NCI-H524 treated with DMSO at 0.1 percent for 48 hours (cell line): ENCODE data around the gene SMOC2.

ENCODE experiments used
- DNase-seq: peaks from one replicate; lab custom pipeline; 2025; lab: John Stamatoyannopoulos, UW

The SMOC2 gene

DNA sequence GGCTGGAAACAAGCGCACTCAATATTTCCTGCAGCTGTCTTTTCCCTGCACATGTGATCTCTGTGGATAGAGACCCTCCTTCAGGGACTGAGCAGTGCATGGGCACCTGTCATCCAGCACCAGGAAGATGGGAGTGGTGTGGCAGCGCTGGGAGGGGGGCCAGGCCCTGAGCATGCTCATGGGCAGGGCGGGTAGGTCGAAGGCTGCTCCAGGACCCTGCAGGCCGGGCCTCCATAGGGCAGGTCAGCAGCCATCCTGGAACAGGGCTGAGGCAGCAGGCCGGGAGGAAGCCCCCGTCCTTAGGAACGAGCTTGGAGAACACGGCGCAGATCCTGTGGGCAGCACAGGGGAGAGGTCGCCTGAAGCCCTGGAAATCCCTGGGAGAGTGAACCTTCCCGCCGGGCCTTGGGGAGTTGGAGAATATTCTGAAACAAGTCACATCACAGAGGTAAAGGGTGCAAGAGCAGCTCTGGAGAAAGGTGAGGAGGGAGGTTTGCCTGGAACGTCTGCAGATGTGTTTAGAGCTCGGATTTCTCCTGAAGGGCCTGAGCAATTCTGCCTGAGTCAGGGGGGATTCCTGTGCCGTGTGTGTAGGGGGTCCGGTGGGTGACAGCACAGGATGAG is 133.2 kb downstream of the SMOC2 start:
- DNase-seq, result no peak

DNA sequence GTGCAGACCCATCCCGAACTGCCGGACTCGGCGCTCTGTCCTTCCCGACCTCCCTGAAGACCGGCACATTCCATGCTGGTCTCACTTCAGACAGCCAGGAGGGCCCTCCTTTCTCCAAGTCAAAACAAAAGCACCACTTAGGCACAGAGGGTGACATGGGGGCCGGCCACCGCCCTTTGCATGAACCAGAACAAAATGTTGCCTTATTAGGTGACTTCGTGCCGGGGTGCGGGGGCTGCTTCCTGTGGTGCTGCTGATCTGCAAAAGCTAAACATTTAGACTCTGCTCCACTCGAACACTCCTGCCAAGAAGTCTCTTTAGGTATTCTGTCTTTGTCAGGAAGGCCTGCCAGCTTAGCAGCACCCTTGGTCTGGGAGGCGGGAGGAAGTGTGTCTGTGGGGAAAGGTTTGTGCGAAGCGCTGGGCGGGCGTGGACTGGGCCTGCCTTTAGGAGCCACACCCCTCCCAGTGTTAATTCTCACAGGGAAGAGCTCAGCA is 133.8 kb downstream of the SMOC2 start:
- no peak for DNase-seq

DNA sequence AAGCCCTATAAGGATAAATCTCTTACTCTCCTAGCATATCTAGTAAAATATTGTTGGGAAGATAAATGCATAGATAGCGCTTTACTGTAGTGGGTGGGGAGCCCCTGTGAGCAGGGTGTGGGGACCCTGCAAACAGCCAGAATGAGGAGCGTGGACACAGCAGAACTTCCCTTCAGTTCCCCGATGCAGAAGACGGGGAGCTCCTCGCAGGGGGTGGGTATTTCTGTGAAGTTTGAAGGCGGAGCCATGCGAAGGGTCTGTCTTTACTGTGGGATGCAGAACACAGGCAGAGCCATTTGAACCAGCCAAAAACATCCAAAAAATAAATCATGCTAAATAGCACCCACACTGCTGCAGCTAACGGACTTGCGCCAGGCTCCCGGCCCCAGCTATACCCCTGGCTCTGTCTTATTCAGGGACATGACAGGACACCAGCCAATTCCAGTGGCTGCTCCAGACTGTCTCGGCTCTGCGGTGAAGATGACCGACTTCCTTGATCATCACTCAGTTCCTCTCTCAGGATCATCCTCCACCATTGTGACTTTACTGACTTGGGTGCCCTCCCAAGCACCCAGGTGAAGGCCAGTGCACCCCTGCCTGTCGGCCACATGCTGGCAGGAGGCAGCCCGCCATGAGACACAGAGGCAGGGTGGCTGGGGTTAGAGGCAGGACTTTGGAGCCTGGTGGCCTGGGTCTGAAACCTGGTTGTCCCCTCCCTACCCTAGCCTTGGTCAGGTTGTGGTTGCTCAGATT is 134.5 kb downstream of the SMOC2 start:
- no peak for DNase-seq

DNA sequence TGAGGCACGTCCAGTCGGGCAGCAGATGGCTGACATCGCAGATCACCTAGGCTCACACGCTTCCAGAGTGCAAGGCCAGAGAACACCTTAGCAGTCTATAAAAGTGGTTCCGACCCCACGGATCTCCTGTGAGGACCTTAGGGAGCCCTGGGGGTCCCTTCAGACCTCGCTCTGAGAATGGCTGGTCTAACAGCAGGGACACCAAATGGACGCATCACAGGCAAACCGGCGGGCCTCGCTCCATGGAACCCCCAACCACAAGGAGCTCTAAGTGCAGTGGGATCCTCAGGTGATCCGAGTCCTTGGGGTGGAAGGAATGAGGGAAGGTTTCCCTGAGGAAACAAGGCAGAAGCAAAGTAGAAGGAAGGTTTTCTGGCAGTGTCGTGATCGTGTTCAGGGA is 135.4 kb downstream of the SMOC2 start:
- DNase-seq, result no peak

DNA sequence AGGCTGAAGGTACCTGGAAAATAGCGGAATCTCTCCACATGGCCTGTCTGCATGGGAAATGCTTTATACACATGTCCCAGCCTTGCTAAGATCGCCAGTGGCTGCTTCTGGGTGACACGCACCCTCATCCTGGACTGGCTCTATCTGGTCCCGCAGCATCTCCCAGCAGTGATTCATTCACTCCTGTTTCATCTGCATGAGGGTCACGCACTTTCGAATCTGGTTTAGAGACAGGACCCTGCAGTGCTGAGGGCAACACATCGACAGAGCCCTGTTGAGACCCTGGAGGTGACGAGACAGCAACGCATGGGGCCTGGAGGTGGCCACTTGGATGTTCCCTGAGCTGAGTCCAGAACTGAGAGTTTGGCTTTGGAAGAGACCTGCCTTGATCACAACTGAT is 136.5 kb downstream of the SMOC2 start:
- DNase-seq, result no peak

DNA sequence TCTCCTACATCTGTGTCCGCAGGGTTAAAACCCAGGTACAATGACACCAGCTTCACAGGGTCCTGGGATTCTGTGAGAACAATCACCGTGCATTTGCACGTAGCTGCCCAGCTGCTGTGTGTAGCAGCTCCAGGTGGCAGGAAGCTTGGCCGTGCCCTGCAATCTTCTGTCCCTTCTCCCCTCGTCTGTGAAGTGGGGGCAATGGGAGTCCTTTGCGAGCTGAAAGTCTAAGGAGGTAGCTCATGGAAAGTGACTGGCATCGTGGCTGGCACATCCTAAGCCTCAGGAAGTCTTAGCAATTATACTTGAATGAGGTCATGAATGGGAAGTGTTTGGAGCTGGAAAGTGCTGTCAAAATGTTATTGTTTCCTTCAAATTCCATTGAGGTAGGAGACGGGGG is 137.1 kb downstream of the SMOC2 start:
- no peak for DNase-seq

DNA sequence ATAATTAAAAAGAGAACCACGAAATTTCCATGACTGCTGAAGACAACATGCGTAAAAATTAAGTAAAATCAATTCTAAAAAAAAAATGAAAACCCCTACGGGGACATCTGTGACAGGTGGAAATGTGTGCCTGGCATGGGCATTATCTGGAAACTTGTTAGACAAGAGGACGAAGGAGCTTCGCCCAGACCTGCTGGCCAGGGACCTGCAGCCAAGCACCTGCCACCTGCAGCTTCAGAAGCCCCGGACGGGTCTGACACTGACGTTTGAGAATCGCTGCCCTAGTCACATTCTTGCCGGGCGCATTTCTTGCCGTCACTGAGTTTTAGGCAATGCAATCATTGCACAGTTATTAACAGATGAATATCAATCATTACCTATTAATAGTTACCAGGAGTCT is 140.3 kb downstream of the SMOC2 start:
- DNase-seq, result no peak

DNA sequence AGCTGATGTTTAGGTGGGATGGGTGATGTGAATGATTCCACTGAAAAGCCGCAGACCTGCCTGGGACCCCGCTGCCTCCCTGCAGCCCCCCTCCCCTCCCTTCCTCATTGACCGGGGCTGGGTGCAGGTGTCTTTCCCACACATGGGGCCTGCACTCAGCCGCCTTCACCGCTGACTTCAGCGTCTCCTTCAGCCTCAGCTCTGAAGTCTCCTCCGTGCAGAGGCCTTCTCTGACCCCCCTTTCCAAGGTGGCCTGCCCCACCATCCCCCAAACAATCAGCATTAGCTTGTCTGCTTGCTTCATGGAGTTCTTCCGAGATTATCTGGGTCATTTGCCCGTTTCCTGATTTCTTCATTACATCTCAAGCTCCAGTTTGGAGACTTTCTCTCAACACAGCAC is 140.7 kb downstream of the SMOC2 start:
- no peak for DNase-seq

DNA sequence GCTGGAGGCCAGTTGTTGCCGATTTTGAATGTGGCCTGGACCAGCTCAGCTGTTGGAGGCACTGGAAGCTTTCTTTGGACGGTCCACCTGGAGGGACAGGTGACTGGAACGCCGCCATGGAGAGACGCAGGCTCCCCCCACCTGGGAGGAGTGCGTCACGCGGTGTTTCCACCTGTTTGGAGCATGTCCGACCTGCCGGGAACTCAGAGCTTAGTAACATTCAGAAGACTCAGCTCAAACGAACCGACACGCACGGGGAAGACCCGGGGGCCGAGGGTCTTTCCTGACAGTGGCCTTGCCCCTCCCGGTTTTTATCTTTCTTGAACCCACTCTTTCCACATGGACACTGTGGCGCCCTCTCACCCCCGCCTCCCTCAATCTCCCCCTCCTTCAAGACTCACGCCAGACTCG is 141.6 kb downstream of the SMOC2 start:
- no peak for DNase-seq

DNA sequence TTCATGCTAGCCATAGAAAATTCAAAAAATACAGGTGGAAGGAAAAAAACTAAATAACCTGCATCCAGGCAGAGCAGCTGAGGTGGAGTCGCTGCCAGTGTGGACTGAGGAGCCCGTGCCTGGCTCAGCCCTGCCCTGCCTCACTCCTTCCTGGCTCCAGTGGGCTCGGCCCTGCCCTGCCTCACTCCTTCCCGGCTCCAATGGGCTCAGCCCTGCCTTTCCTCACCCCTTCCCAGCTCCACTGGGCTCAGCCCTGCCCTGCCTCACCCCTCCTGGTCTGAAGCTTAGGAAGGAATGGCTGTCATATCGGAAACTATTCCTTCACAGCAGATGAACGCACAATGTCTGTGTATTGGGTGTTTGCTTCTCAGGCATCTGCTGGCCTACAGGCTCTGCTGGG is 142.1 kb downstream of the SMOC2 start:
- DNase-seq, result no peak

DNA sequence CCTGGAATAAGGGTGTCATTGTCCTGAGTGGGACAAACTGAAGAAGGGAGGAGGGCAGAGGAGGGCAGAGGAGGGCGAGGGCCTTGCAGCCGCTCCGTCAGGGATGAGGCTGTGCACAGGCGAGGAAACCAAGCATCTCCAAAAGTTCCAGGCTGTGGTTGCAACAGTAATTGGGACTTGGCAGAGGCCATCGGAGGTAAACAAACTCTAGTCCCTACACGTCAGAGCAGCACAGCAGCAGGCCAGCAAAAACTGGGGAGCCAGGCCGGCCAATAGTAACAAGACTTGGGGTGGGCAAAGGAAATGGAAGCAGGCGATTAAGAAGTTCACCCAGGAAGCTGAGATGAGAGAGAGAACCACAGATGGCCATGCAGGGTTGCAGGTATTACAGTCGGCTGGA is 142.8 kb downstream of the SMOC2 start:
- DNase-seq, result no peak

DNA sequence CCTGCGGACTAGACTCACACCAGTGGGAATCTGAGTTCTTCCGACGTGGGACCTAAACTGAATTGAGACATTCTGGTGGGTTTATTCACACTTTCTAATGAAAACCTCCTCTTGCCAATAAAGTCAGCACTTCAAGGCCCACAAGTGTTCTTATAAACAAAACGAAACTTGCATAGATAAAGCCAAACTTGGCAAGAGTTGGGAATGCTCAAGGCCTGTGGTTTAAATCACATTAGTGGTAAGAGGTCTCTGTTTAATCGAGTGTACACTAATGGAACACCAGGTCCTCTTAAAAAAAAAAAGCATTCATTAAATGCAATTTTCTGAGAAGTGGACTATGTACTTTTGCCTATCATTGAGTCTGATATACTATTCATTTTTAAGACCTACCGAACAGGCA is 143.3 kb downstream of the SMOC2 start:
- no peak for DNase-seq

DNA sequence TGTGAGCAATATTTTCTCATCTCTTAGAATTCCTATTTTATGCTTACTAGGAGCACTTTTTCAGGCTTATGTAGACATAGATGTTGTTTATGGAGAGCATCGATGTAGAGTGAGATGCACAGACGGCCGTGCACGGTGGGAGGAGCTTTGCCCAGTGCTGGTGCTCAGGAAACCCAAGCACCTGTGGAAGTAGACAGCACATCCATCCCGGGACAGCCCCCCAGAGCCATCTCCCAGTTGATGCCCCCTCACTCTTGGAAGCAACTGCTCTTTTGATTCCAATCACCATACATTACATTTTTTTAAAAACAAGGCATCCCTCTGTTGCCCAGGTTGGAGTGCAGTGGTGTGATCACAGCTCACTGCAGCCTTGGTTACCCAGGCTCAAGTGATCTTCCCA is 143.7 kb downstream of the SMOC2 start:
- no peak for DNase-seq

DNA sequence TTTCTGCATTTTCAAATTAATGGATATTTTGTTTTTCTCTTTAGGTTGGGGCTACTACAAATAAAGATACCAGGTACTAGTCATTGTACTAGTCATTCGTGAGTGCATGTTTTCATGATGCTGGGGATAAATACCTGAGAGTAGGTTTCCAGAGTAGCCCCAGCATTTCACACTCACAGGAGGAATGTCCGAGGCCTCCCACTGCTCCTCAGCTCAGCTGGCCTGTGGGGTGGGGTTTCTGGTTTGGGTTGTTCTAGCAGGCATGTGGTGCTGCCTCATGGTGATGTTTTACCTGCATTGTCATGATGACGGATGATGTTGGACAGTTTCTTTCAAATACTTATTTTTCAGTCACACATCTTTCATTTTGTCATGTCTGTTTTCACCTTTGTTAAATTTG is 144.5 kb downstream of the SMOC2 start:
- DNase-seq, result no peak

DNA sequence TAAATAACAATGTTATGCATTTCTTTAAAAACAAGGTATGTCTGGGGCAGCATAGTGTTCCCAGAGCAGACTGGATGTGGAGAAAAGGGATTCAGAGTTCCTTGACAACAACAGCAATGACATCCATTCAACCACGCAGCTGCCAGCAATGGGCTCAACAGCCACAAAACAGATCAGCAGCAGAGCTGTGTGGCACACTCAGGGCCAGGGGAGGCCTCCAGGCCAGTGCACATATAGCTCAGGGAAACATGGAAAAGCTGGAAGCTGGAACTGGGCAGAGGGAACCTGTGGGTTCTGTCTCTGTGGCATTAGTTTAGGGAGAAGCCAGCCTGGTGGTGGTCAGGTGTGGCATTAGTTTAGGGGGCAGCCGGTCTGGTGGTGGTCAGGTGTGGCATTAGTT is 148.3 kb downstream of the SMOC2 start:
- no peak for DNase-seq

DNA sequence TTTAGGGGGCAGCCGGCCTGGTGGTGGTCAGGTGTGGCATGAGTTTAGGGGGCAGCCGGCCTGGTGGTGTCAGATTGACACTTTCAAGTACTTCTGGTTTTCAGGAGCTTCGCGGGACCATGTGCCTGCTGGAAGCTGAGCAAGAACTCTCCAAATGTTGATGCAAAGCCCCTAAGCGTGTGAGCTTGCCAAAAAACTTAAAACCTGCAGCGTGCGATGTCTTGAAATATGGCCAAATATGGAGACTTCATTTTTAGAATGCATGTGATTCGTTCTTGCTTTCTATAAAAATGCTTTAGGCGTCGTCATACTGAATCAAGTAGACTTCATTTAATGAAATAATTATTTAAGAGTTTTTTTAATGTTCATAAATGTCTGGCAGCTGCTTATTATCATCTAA is 149.4 kb downstream of the SMOC2 start:
- no peak for DNase-seq

DNA sequence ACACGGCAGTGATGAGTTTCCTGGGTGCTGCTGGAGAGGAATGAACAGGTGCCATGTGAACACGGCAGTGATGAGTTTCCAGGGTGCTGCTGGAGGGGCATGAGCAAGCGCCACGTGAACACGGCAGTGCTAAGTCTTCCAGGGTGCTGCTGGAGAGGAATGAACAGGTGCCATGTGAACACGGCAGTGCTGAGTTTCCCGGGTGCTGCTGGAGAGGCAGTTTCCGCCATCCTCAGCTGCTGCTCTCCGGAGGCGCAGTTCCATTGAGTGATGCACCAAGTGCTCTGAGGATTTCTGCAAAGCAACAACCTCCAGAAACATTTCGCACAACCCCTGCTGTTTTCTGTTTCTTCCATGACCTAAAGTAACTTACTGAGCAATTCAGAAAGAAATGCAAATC is 155.4 kb downstream of the SMOC2 start:
- DNase-seq, result peak; percentile 37

DNA sequence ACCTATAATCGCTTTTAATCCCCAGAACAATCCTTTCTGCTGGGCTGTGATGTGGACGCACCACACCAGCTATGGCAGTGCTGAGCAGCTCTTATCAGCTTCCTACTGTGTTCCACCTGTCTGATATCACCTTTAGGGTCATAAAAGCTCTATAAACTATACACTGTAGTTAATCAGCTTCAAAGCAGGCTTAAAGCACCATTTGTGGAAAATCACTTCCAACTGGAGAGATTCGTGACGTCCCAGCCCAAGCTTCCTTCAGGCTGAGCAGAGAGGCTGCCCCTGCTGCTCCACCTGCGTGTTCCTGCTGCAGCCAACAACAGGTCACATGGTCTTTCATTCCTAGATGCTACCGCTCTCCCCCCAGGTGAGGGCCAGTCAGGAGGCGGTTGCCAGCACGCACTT is 156.5 kb downstream of the SMOC2 start:
- DNase-seq, result peak; percentile 53

DNA sequence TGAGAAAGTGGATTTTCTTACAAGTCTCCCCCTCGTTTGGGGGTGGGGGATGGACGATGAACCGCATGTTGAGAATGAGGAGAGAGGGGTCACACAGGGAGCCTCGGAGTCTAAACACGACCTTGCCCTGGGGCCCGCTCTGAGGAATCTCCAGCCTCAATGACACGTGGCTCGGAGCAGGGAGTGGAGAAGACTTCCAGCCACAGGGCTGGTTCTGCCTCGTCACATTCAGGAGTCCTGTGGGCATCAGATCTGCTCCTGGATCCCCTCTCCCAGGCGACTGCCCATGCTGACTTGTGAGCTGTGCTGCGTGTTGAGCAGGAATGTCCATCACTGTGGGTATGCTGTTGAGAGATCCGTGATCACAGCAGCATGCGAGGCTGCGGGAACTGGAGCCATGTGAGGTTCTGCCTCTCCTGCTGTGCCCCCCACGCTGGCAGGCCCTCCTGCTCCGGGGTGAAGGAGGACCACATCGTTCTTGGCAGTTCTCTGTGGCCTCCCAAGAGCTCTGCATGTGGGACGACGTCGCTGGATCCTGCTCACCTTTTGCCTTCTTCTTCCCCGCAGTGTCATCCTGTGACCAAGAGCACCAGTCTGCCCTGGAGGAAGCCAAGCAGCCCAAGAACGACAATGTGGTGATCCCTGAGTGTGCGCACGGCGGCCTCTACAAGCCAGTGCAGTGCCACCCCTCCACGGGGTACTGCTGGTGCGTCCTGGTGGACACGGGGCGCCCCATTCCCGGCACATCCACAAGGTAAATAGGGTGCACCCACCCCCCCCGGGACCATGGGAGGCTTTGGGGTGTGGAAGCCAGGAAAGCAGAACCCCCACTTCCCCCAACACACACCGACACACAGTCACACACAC is 157.5 kb downstream of the SMOC2 start:
- DNase-seq, result no peak

DNA sequence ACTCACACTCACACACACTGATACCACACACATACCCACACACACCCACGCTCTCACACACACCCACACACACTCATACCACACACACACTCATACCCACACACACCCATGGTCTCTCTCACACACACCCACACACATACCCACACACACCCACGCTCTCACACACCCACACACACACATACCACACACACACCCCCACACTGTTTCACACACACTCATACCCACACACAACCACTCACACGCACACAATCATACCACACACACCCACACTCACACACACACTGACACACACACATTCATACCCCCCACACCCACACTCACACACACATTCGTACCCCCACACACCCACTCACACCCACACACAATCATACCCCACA is 158.1 kb downstream of the SMOC2 start:
- DNase-seq, result no peak

DNA sequence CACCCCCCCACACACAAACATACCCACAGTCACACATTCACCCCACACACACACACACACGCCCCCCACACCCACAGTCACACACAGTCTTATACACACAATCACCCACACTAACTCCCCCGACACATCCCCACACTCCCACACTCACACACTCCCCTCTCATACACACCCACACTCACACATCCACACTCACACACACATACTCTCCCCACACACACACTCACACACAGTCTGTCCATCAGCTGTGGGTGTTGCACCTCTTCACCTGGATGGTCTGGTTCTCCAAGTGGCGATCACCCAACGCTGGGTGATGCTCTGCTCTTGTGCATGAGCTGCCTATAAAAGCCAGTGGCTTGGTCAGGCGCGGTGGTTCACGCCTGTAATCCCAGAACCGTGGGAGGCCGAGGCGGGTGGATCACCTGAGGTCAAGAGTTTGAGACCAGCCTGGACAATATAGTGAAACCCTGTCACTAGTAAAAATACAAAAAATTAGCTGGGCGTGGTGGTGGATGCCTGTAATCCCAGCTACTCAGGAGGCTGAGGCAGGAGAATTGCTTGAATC is 158.9 kb downstream of the SMOC2 start:
- no peak for DNase-seq

DNA sequence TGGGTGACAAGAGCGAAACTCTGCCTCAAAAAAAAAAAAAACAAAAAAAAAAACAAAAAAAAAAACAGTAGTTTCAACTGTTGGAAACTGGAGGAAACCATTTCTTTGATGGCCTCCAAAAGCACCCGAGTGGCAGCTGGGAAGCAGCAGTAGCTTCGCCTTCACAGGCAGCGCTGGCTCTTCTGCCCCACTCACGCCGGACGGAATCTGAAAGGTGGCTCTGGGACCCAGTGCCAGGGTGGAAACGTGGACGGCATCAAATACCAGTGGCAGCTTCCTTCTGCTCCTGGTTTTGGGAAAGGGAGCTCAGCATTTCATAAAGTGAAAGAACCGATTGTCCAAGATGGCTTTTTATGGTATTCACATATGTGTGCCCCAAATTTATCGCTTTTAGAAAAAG is 159.4 kb downstream of the SMOC2 start:
- DNase-seq, result no peak

DNA sequence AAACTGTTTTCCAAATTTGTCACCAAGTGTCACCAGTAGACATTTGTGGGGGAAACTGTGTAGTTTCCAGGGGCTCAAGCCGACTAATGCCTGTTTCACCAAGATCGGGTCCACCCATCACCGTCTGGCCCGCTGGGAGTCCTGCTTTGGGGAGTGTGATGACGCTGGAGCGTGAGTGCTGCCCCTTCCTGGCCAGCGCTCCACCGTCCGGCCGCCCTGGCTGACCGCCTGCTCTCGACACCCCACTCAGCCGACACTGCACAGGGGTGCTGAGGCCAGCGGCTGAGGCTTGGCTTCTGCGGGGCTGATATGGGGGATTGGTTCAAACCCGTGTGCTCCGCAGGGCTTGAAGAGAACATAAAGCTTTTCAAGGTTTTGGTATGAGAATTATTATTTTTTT is 160.1 kb downstream of the SMOC2 start:
- no peak for DNase-seq
